Osteocyte (in vitro differentiated cells): Measurements from ENCODE around the gene GABPB2. TPM values are rescaled to one million over a fixed set of nuclear protein-coding genes. Genes with fewer than 3 reads are reported as not detected.

Experiments used
- DNase-seq: peaks from one replicate; pipeline ENCODE4 v3.0.0; 2021; ENCODE audit warnings: mixed read lengths; ENCODE audit not compliant: unreplicated experiment; ENCODE audit errors: extremely low spot score
- H3K27ac Mint-ChIP-seq: one replicate; pipeline ENCODE4 v1.8.0; 2021; ENCODE audit warnings: mild to moderate bottlenecking, mixed read lengths; ENCODE audit not compliant: unreplicated experiment
- H3K27me3 Mint-ChIP-seq: one replicate; pipeline ENCODE4 v1.8.0; 2021; ENCODE audit warnings: mixed read lengths; ENCODE audit not compliant: unreplicated experiment
- H3K36me3 Mint-ChIP-seq: one replicate; pipeline ENCODE4 v1.8.0; 2021; ENCODE audit warnings: mixed read lengths; ENCODE audit not compliant: unreplicated experiment
- H3K4me1 Mint-ChIP-seq: one replicate; pipeline ENCODE4 v1.8.0; 2021; ENCODE audit warnings: mixed read lengths; ENCODE audit not compliant: unreplicated experiment
- H3K4me3 Mint-ChIP-seq: one replicate; pipeline ENCODE4 v1.8.0; 2021; ENCODE audit warnings: mild to moderate bottlenecking, moderate library complexity, mixed read lengths; ENCODE audit not compliant: unreplicated experiment
- H3K9me3 Mint-ChIP-seq: one replicate; pipeline ENCODE4 v1.8.0; 2021; ENCODE audit warnings: mixed read lengths; ENCODE audit not compliant: unreplicated experiment
- total RNA-seq: library from RNA; stranded (reverse); gene quantifications from 2 replicates; pipeline ENCODE4 v1.2.1, GENCODE V29; 2021
- TF ChIP-seq, protein P1 (sequence below): fragments of 200-600 bp; sonication (generic); IDR thresholded peaks from 2 replicates; pipeline ENCODE4 v1.5.0; 2021; ENCODE audit warnings: antibody characterized with exemption, mild to moderate bottlenecking, moderate library complexity

The GABPB2 gene
- total RNA-seq, 1 donor from 2014 or later, result 11.1 TPM

DNA sequence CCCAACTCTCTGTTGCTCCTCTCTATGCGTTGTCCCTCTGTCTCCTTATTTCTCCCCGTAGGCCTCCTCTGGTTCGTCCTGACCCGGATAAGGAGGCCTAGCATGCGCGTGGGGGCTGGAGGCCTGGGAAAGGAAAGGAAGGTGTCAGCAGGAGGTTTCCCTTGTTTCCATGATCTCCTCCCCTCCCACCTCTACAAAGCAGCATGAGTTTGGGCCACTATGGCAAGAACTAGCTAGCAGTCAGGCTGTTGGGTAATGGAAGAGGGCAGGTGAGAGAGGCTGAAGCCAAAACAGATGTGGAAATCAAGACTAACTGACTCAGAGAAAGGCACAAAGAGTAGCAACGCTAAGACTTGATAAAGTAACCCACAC is 76.6 kb downstream of the GABPB2 start:
- peaks cover 35% of the 10 kb centered on the region for H3K4me1 Mint-ChIP-seq
- peak overlapping the region; percentile 94 for H3K27ac Mint-ChIP-seq
- no peak for DNase-seq
- H3K36me3 Mint-ChIP-seq, result peaks cover 3% of the 10 kb centered on the region
- H3K9me3 Mint-ChIP-seq, result no peaks in the 10 kb centered on the region
- H3K27me3 Mint-ChIP-seq, result no peaks in the 10 kb centered on the region
- TF ChIP-seq, protein P1, sequence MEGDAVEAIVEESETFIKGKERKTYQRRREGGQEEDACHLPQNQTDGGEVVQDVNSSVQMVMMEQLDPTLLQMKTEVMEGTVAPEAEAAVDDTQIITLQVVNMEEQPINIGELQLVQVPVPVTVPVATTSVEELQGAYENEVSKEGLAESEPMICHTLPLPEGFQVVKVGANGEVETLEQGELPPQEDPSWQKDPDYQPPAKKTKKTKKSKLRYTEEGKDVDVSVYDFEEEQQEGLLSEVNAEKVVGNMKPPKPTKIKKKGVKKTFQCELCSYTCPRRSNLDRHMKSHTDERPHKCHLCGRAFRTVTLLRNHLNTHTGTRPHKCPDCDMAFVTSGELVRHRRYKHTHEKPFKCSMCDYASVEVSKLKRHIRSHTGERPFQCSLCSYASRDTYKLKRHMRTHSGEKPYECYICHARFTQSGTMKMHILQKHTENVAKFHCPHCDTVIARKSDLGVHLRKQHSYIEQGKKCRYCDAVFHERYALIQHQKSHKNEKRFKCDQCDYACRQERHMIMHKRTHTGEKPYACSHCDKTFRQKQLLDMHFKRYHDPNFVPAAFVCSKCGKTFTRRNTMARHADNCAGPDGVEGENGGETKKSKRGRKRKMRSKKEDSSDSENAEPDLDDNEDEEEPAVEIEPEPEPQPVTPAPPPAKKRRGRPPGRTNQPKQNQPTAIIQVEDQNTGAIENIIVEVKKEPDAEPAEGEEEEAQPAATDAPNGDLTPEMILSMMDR, result no peak
- H3K4me3 Mint-ChIP-seq, result peak overlapping the region; percentile 89

DNA sequence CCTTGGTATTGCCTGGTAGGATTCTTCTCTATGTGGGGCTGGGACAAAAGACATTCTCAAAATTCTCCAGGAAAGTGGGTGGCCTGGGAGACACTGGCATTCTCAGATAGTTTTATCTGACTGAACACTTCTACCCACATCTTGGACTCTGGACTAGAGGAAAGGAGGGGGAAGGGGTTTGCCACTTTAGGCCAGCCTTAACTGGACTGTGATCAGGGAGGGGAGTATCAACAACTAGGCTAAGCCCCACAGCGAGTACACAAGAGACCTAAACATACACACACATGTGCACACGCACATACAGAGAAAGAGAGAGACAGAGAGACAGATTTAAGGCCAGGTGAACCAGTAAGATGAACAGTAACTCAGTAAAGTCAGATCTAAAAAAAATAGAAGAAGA is 77.1 kb downstream of the GABPB2 start:
- H3K4me3 Mint-ChIP-seq, result no peak overlapping the region

DNA sequence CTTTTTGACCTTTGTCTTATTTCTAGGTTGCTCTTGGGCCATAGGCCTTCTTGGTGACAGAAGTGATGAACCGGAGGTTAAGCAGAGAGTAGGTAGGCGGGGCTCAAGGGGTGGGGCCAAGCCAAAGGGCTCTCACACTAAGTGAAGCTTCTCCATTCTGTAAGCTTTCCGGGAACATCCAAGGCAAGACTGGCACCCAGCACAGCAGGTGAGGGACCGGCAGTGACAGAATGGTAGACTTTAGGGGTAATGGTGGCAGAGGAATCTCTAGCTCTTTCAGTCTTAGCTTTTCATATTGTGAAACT is 85.9 kb downstream of the GABPB2 start, which contains the start of gene TNFAIP8L2:
Gene TNFAIP8L2 (plus strand): TSS at position 135 of the 305 bp plus-strand sequence. CDS start 2,049 bp downstream, outside the sequence.
- TF ChIP-seq, protein P1, result no peak
- H3K36me3 Mint-ChIP-seq, result peaks cover 19% of the 10 kb centered on the region
- H3K4me1 Mint-ChIP-seq, result no peaks in the 10 kb centered on the region
- no peaks in the 10 kb centered on the region for H3K9me3 Mint-ChIP-seq
- H3K27me3 Mint-ChIP-seq, result no peaks in the 10 kb centered on the region
- H3K27ac Mint-ChIP-seq, result no peak within 1 kb of the TSS
- DNase-seq, result no peak
- no peak within 1 kb of the TSS for H3K4me3 Mint-ChIP-seq

More for the DNA sequence above, 77.1 kb downstream of the GABPB2 start:
- Mint-ChIP-seq H3K36me3 (peaks cover 3% of the 10 kb centered on the region), H3K9me3 (no peaks in the 10 kb centered on the region), H3K4me1 (peaks cover 35% of the 10 kb centered on the region), H3K27me3 (no peaks in the 10 kb centered on the region), H3K27ac (peak overlapping the region; percentile 94)
- no peak for DNase-seq
- TF ChIP-seq, protein P1, result no peak

DNA sequence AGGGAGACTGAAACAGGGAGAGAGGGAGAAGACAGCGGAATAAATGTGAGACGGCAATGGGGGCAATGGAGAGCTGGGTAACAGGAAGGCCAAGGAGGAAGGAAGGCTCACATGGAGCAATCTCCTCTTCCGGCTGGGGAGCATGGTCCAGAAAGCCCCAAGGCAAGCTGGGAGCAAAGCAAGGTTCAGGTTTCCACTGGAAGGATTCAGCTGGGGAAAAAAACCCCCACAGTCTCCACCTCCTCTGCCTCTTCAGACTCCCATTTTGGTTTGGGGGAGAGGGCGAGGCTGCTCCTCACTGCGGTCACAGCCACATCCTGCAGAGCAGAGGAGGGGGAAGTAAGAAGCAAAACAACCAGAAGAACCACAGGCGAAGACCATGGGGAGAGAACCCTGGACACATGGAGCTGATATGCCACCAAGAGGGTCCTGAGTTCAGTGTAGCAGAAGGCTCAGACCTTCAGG is 86.5 kb downstream of the GABPB2 start:
- Mint-ChIP-seq H3K36me3 (peaks cover 22% of the 10 kb centered on the region), H3K4me3 (no peak overlapping the region), H3K27me3 (no peaks in the 10 kb centered on the region), H3K4me1 (no peaks in the 10 kb centered on the region), H3K9me3 (no peaks in the 10 kb centered on the region), H3K27ac (no peak overlapping the region)
- TF ChIP-seq, protein P1, result no peak
- no peak for DNase-seq

DNA sequence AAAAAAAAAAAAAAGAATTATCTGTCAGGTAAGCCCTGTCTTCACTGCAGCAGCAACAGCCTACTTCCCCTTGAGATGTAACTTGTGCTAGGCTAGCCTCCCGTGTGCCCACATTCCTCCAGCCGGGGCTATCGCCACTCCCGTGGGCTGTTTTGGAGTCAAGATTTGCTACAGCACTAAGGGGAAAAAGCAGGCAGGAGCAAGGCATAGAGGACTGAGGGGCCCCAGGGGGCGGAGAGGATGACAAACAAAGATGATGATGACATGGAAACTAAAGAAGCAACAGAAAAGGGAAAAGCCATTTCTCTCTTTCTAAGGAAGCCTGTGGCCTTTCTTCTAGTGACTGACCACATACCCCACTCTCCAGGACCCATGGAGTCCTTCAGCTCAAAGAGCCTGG is 87.8 kb downstream of the GABPB2 start:
- no peak overlapping the region for H3K27ac Mint-ChIP-seq
- no peak overlapping the region for H3K4me3 Mint-ChIP-seq
- no peaks in the 10 kb centered on the region for H3K27me3 Mint-ChIP-seq
- H3K4me1 Mint-ChIP-seq, result peaks cover 2% of the 10 kb centered on the region
- DNase-seq, result no peak
- H3K36me3 Mint-ChIP-seq, result peaks cover 22% of the 10 kb centered on the region
- no peaks in the 10 kb centered on the region for H3K9me3 Mint-ChIP-seq
- TF ChIP-seq, protein P1, result no peak
